NCI-H1694 (cell line): ENCODE data around the gene EFCAB8.
"Not testable (repeated sequence)": the region's sequence is repeated elsewhere in the genome, so short reads cannot be mapped to it uniquely, and the experiment has no call there.

Experiments
- DNase-seq: peaks from one replicate; lab custom pipeline; 2025; lab: John Stamatoyannopoulos, UW

Gene EFCAB8

DNA sequence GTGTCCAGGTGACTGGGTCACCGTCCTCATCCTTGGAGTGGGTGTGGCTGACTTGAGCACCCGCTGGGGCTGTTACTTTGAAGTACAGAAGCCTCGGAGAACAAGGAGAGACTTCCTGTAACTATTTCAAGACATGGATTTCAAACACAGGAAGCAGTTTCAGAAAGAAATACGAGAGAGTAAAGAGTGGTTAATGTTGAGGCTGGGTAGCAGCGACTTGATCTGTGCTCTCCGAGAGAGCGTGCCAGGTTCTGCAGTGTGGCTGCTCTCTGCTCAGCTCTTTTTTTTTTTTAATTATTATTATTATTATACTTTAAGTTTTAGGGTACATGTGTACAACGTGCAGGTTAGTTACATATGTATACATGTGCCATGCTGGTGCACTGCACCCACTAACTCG is 17.5 kb upstream of the EFCAB8 start:
- DNase-seq: no peak

DNA sequence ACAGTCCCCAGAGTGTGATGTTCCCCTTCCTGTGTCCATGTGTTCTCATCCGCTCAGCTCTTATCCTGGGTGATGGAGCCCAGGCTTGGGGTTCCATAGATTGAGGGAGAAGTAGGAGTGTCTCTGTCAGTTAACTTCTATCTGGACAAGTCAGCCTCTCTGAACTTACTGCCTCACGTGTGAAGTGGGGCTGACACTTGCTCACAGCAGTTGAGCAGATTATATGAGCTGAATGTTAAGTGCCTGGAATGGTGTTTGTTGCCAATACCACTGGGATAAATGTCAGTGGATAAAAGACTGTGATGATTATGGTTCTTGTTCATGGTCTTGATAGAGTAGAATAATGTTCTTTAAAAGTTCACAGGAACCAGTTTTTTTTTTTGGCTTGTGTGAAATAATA is 17.1 kb upstream of the EFCAB8 start:
- DNase-seq: no peak

- DNase-seq: no peak
Observed at GRCh38 chr20:32842688-32843524, 15.8 kb upstream of the EFCAB8 start.

DNA sequence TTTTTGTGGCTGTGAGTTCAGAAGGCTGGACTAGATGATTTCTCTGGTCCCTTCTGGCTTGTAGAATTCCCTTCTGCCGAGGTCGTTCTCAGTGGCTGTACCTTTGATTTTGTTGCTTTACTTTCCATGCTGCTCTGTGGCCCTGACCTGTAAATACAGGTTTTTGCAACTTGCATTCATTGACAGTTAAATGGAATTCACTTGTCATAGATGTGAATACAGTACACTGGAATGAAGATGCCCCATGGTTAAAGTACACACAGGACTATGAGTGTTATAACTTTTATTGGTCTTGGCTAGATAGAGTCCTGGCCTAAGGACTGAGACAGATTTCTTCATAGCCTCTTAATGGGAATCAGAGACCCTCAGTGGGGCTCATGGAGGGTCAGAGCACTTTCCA is 12.9 kb upstream of the EFCAB8 start:
- DNase-seq: no peak

- no peak for DNase-seq
Observed at GRCh38 chr20:32846852-32847251, 11.9 kb upstream of the EFCAB8 start.

DNA sequence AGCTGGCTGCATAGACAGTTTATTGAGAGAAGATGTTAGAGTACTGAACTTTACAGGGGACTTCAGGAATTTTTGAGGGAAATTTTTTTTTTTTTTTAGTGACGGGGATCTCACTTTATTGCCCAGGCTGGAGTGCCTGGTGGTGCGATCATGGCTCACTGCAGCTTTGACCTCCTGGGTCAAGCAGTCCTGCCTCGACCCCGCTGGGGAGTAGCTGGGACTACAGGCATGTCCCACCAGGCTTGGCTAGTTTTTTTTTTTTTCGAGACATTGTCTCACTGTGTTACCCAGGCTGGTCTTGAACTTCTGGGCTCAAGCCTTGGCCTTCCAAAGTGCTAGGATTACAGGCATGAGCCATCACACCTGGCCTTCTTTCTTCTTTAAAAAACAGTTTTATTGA is 10.8 kb upstream of the EFCAB8 start:
- DNase-seq: no peak

- no peak for DNase-seq
Observed at GRCh38 chr20:32848846-32849245, 9.9 kb upstream of the EFCAB8 start.

DNA sequence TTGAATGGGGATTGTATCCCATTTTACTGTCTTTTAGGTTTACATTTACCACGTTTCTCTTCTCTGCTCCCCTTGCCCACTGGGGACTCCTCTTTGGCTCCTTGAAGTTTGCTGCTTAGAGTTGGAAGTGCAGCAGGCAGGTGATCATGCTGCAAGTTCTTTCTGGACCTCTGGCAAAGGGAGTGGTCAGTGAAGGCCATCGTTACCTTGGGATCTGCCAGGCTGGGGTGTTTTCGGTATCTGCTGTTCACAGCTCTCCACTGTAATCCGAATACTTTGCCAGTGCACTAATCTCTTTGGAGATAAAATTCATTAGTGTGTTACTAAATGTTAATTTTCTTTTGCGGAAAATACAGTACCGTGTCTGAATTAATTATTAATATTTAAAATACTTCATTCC is 9.1 kb upstream of the EFCAB8 start:
- DNase-seq: no peak

DNA sequence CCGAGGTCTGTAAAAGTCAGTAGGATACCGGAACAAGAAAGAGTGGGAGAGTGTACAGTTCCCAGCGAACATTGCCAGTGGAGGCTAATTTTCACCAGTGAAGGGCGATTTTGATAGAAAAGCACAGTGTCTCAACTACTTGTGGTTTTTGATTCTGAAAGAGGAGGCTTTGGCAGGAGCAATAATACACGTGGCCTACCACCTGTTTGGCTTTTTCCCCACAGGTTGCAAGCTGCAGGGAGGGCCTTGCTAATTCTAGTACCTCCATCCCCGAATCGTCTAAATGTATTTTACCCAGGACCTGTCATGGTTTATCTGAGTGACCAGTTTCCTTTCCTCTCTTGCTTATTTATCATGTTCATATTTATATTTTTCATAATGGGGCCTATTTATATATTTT is 3.3 kb upstream of the EFCAB8 start:
- no peak for DNase-seq

- no peak for DNase-seq
Observed at GRCh38 chr20:32858189-32858588, 534 bp upstream of the EFCAB8 start.

DNA sequence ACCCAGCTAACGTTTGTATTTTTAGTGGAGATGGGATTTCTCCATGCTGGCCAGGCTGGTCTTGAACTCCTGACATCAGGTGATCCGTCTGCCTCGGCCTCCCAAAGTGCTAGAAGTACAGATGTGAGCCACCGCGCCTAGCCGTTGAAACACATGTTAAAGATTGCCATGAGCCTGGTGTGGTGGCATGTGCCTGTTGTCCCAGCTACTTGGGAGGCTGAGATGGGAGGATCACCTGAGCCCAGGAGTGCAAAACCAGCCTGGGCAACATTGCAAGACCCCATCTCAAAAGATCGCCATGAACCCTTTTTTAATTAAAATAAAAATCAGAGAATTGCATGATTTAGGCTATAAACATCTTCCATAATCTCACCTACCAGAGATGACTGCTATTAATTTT is 2.7 kb downstream of the EFCAB8 start:
- no peak for DNase-seq

DNA sequence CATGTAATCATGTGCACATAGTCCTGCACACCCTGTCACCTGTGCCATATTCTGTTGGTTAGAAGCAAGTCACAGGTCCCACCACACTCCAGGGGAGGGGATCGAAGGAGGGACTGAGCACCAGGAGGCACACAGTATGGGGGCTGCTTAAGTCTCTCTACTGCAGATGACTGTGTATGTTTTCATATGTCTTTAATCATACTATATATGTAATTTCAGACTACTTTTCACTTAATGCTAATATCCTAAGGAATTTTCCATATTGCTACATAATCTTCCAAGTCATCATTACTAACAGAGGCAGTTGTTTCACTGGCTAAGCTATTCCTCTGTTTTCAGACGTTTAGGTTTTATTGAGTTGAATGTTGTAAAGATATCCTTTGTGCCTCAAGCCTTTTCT is 10.8 kb downstream of the EFCAB8 start:
- no peak for DNase-seq

GRCh38 chr20:32870526-32870925 is 11.8 kb downstream of the EFCAB8 start:
- not testable (repeated sequence) for DNase-seq

DNA sequence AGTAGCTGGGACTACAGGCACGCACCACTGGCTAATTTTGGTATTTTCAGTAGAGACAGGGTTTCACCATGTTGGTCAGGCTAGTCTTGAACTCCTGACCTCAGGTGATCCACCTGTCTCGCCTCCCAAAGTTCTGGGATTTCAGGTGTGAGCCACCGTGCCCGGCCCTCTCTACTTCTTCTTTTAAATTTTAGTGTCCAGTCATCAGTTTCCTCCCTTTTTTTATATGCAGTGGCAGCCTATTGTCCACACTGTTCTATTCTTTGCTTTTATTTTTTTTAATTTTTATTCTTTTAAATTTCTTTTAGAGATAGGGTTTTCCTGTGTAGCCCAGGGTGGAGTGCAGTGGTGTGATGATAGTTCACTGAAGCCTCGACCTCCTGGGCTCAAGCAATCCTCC is 12.3 kb downstream of the EFCAB8 start:
- no peak for DNase-seq

DNA sequence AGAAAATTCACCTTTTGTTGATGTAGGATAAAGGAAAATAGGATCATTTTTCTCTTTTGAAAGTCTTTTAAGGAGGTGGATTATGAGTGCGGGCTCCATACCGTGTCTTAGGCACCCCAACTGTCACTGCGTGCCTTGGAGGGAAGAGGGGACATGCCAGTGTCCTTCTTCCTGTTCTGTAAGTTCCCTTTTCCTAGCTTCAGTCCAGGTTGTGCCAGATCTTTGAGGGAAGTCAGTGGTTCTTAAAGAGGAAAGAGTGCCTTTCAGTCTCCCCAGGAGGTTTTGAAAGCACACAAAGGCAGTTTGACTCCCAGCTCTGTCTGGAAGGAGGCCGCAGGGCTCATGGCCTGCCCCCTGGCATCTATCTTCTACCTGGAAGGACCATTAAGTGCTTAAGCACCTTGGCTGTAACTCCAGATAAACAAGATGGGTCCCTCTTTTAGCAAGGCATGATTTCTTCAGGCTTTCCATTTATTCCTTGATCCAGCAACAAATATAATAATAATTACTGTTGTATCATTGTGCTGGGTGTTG is 13.0 kb downstream of the EFCAB8 start:
- no peak for DNase-seq

- no peak for DNase-seq
Observed at GRCh38 chr20:32872266-32872665, 13.5 kb downstream of the EFCAB8 start.

DNA sequence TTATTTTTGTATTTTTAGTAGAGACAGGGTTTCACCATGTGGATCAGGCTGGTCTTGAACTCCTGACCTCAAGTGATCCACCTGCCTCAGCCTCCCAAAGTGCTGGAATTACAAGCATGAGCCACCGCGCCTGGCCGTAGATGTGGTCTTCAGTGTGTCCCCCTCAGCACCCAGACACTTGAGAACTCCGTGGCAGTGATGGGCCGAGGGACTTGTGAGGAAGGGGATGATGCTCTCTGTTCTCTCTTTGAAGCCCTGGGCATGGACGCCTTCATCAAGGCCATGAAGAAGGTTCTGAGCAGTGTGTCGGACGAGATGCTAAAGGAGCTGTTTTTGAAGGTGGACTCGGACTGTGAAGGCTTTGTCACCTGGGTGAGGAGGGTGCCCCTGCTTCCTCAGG is 16.9 kb downstream of the EFCAB8 start:
- DNase-seq: no peak

DNA sequence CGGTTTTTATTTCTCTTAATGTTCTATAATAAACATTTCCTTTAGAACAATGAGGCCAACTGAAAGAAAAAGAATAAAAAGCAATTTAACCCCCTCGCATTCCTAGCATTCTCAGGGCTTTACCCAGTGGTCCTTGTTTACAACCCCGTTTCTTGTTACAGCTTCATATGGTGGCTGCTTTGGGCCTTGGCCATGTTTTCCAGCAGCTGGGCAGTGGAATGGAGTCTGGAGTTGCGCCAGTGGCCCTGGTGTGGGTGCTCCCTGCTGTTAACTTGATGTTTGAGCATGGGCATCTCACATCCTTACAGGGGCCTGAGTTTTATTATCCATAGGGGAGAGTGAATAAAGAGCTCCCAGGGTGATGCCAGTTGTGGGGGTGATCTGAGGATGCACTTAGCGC is 18.8 kb downstream of the EFCAB8 start:
- no peak for DNase-seq

- no peak for DNase-seq
Observed at GRCh38 chr20:32878820-32879219, 20.1 kb downstream of the EFCAB8 start.

GRCh38 chr20:32879538-32879937 is 20.8 kb downstream of the EFCAB8 start:
- DNase-seq: no peak

GRCh38 chr20:32880635-32881034 is 21.9 kb downstream of the EFCAB8 start:
- DNase-seq: no peak

GRCh38 chr20:32883081-32883480 is 24.4 kb downstream of the EFCAB8 start:
- no peak for DNase-seq

DNA sequence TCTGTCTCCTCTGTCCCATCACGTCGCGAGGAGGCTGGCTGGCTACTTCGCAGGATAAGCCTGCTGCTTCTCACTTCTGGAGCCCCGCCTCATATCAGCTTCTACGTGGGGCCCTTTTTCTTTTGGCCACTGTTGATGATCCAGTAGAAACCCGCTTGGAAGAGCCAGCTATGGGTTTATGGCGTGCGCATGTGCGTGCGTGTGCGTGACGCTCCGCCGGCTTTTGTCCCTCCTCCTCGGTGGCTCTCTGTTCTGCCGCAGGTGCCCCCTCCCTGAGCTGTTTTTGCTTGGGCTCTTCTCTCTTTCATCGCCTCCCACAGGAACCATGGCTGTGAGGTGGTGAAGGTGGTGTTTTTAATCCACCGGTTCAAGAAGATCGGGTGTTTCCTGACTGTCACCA is 26.5 kb downstream of the EFCAB8 start:
- no peak for DNase-seq

GRCh38 chr20:32885952-32886351 is 27.2 kb downstream of the EFCAB8 start:
- DNase-seq: no peak
